ENCODE results near the gene DUS4L.

GRCh38 chr7:107613948-107614347 is 50.2 kb downstream of the DUS4L start:
- TF ChIP-seq CTCF (IDR thresholded peaks at IDR 0.05; ENCODE audit: poor library complexity, severe bottlenecking), result no peak
- TF ChIP-seq REST (IDR thresholded peaks at IDR 0.05; ENCODE audit: borderline replicate concordance), result no peak
- TF ChIP-seq TAF1 (IDR thresholded peaks at IDR 0.05; ENCODE audit: low read depth), result no peak
- TF ChIP-seq POLR2AphosphoS5 (IDR thresholded peaks at IDR 0.05), result no peak
- no peak for TF ChIP-seq EP300 (conservative IDR thresholded peaks at IDR 0.05; ENCODE audit: poor library complexity, severe bottlenecking)
- TF ChIP-seq EZH2 (IDR thresholded peaks at IDR 0.05; ENCODE audit: borderline replicate concordance, insufficient read depth, low read length, poor library complexity, severe bottlenecking), result no peak
- TF ChIP-seq RAD21 (conservative IDR thresholded peaks at IDR 0.05), result no peak

Measured in neural cell (in vitro differentiated cells).